GM19023 (cell line): ENCODE data around the gene OOSP2.

Experiments used
- ATAC-seq: cut with Tn5 transposase; IDR thresholded peaks from one replicate; pipeline ENCODE4 v1.9.1; 2021; ENCODE audit warnings: mild to moderate bottlenecking, moderate library complexity; ENCODE audit not compliant: unreplicated experiment

The OOSP2 gene

DNA sequence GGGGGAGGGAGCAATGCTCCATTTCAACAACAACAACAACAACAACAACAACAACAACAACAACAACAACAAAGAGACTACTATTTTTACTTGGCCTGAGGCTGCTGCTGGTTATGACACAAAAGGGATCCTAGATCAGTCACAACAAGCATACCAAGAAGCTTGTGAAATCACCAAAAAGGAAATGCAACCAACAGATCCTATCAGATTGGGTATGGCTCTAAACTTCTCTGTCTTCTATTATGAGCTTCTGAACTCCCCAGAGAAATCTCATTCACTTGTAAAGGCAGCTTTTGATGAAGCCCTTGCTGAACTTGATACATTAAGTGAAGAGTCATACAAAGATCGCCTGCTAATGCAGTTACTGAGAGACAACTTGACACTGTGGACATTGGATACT is 37.8 kb downstream of the OOSP2 start:
- no peak for ATAC-seq

DNA sequence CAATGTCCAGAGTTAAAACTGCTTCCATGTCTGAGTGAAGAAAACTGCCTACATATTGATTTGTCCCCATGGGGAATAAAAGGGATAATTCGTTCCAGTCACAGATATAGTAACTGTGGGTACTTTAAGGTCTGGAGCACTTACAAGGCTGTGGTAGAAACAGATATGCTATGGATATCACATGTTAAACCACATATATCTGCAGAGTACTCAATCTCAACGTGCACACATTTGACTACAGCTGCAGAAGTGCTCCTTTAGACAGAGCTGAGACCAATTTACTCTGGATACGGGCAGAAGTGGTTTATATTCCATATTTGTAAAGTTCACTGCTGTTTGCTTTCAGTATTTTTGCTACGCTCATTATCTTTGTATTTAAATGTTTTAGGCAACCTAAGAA is 38.5 kb downstream of the OOSP2 start:
- ATAC-seq, result no peak

DNA sequence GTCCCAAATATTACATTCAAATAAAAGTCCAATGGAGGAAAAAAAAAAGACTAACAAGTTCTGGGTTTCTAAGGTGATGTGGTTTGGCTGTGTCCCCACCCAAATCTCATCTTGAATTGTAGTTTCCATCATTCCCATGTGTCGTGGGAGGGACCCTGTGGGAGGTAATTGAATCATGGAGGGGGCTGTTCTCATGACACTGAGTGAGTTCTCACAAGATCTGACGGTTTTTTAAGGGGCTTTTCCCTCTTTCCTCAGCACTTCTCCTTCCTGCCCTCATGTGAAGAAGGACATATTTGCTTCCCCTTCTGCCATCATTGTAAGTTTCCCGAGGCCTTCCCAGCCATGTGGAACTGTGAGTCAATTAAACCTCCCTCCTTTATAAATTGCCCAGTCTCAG is 40.3 kb downstream of the OOSP2 start:
- ATAC-seq, result no peak

DNA sequence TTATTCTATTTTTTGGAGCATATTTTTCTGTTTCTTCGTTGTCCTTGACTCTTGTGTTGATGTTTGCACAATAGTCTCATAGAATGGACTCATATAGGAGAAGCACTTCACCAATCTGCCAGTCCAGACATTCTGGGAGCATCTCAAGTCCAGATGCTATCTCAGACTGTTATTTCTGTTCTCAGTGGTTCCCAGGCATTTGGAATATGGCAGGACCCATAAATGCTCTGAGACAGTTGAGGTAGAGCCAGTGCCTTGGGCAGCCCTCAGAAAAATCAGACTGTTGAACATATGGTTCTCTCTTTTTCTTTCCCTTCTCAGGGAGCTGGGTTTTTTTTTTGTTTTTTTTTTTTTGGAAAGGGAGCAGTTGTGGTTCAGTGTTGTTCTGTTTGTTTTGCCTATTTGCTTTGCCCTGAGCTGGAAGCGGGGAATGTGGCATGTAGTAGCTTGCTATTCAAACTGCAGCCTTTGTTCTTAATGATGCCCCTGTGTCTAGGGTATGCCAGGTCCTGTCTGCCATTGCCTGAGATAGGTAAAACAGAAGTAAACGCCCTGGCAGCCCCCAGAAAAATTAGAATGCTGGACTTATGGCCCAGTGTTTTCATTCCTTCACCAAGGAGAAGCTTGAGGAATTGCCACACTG is 44.5 kb downstream of the OOSP2 start:
- no peak for ATAC-seq

DNA sequence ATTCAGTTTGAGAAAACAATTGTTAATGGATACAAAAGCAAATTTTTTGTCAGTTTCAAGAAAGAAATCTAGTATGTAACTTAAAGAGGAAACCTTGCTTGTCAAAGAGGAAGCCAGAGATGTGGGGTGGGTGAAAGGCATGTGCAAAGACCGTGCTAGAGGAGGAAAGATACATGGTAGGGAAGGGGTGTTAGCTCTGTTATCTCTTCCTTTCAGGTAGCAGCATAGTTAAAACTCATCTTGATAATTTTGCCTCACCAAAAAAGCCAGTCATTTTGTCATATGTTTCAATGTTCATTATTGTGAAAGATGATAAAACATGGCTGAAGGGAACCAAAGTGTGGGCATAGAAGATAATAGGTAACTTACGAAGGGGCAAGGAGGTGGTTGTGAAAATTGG is 45.7 kb downstream of the OOSP2 start:
- no peak for ATAC-seq

DNA sequence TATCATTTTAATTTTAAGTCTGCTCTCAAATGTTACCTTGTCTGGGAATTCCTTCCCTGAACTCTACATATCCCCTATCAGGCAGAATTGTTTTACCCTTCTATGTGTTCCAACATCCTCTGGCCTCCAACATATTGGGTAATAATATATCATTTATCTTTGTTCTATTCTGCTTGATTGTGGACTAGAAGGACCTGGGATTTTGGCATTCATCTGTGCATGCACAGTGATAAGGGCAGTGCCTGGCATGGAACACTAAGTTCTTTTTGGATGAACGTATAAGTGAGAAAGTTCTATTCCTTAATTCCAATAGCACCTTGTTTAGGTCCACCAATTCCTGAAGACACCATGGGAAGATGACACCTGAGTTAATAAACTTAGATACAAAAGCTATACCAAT is 47.0 kb downstream of the OOSP2 start:
- no peak for ATAC-seq

DNA sequence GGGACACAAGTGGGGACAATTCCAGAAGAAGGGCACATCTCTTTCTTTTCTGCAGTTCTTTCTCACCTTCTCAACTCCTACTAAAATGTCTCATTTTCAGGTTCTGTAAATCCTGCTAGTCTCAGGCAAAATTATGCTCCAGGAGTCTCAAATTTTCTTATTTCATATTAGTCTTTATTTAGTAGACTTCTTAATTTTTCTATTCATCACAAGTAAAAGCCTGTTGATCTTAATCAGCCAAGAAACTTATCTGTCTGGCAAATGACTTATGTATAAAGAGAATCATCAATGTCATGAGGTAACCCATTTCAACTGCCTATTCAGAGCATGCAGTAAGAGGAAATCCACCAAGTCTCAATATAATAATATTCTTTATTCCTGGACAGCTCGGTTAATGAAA is 48.2 kb downstream of the OOSP2 start, which contains the start of gene MS4A2:
MS4A2 (plus strand) TSS at position 301 of the 400 bp plus-strand sequence. CDS start 102 bp downstream, outside the sequence.
- ATAC-seq, result no peak

DNA sequence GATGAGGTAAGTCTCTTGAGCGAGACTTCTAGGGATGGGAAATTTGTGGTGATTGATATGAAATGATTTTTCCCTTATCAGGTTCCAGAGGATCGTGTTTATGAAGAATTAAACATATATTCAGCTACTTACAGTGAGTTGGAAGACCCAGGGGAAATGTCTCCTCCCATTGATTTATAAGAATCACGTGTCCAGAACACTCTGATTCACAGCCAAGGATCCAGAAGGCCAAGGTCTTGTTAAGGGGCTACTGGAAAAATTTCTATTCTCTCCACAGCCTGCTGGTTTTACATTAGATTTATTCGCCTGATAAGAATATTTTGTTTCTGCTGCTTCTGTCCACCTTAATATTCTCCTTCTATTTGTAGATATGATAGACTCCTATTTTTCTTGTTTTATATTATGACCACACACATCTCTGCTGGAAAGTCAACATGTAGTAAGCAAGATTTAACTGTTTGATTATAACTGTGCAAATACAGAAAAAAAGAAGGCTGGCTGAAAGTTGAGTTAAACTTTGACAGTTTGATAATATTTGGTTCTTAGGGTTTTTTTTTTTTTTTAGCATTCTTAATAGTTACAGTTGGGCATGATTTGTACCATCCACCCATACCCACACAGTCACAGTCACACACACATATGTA is 55.4 kb downstream of the OOSP2 start:
- ATAC-seq, result no peak

DNA sequence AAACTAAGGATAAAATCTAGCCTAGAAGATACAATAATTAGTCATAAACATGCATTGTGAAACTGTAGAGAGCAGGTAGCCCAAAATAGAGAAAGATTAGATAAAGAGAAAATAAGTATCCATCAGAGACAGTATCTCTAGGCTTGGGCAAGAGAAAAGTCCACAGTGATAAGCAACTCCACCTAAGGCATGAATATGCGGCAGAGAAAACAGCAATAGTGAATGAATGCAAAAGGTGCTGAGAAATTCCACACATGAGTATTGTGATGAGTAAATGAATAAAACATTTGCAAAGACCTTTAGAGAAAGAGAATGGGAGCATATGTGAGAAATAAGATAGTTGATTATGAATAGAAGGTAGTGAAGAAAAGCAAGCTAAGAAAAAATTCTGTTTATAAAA is 57.0 kb downstream of the OOSP2 start:
- ATAC-seq, result no peak
